ENCODE results near the gene CDH23.
A peak's percentile ranks its signal among the peaks of the same experiment; 100 is the strongest.

- TF ChIP-seq, protein P1, sequence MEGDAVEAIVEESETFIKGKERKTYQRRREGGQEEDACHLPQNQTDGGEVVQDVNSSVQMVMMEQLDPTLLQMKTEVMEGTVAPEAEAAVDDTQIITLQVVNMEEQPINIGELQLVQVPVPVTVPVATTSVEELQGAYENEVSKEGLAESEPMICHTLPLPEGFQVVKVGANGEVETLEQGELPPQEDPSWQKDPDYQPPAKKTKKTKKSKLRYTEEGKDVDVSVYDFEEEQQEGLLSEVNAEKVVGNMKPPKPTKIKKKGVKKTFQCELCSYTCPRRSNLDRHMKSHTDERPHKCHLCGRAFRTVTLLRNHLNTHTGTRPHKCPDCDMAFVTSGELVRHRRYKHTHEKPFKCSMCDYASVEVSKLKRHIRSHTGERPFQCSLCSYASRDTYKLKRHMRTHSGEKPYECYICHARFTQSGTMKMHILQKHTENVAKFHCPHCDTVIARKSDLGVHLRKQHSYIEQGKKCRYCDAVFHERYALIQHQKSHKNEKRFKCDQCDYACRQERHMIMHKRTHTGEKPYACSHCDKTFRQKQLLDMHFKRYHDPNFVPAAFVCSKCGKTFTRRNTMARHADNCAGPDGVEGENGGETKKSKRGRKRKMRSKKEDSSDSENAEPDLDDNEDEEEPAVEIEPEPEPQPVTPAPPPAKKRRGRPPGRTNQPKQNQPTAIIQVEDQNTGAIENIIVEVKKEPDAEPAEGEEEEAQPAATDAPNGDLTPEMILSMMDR (conservative IDR thresholded peaks at IDR 0.05 in 1 of 2, IDR thresholded peaks at IDR 0.05 in 1 of 2; ENCODE audit: extremely low read depth in 1 of 2, insufficient read depth in 1 of 2, low read depth in 1 of 2, low read length in 2 of 2): peak; percentile 41 to 80
- TF ChIP-seq EZH2 (IDR thresholded peaks at IDR 0.05; ENCODE audit: borderline replicate concordance, low read length): no peak
These were observed 376.7 kb downstream of the CDH23 start, which contains the start of gene VSIR for GRCh38 chr10:71773221-71773971.
